IPS-18c (cell line): ENCODE data around the gene C1QL1.

Experiments
- H3K4me3 ChIP-seq: 2 replicates; pipeline ENCODE4 v1.7.0; 2013; ENCODE audit warnings: low read depth, mild to moderate bottlenecking, low read length, moderate library complexity; ENCODE audit not compliant: insufficient read depth
- H3K9me3 ChIP-seq: one replicate; pipeline ENCODE4 v1.6.1; 2013; ENCODE audit warnings: mild to moderate bottlenecking, low read length, moderate library complexity; ENCODE audit not compliant: control insufficient read depth, insufficient read depth

The C1QL1 gene

GRCh38 chr17:44925731-44926697, 42.1 kb downstream of the C1QL1 start:
- no peak overlapping the region for H3K4me3 ChIP-seq
- peaks cover 5% of the 10 kb centered on the region for H3K9me3 ChIP-seq

- peaks cover 5% of the 10 kb centered on the region for H3K9me3 ChIP-seq
- H3K4me3 ChIP-seq = no peak overlapping the region
Measured at GRCh38 chr17:44924107-44924544, 44.0 kb downstream of the C1QL1 start.

- Histone ChIP-seq H3K9me3 (peaks cover 5% of the 10 kb centered on the region), H3K4me3 (no peak overlapping the region)
Measured at GRCh38 chr17:44922746-44923470, 45.2 kb downstream of the C1QL1 start.

GRCh38 chr17:44922136-44922535, 46.0 kb downstream of the C1QL1 start:
- H3K9me3 ChIP-seq = peaks cover 5% of the 10 kb centered on the region
- no peak overlapping the region for H3K4me3 ChIP-seq

- Histone ChIP-seq H3K4me3 (no peak overlapping the region), H3K9me3 (peaks cover 5% of the 10 kb centered on the region)
Measured at GRCh38 chr17:44921122-44921882, 46.8 kb downstream of the C1QL1 start.

- Histone ChIP-seq H3K4me3 (no peak overlapping the region), H3K9me3 (peaks cover 5% of the 10 kb centered on the region)
Measured at GRCh38 chr17:44920565-44920940, 47.5 kb downstream of the C1QL1 start.

GRCh38 chr17:44919885-44920564, 48.1 kb downstream of the C1QL1 start:
- Histone ChIP-seq H3K4me3 (no peak overlapping the region), H3K9me3 (peaks cover 5% of the 10 kb centered on the region)

- H3K9me3 ChIP-seq = peaks cover 5% of the 10 kb centered on the region
- H3K4me3 ChIP-seq = no peak overlapping the region
Measured at GRCh38 chr17:44919411-44919810, 48.7 kb downstream of the C1QL1 start.

GRCh38 chr17:44918006-44918405, 50.1 kb downstream of the C1QL1 start:
- no peak overlapping the region for H3K4me3 ChIP-seq

GRCh38 chr17:44917456-44917855, 50.6 kb downstream of the C1QL1 start:
- H3K4me3 ChIP-seq = no peak overlapping the region
- H3K9me3 ChIP-seq = peaks cover 1% of the 10 kb centered on the region

More at GRCh38 chr17:44918006-44918405, 50.1 kb downstream of the C1QL1 start:
- H3K9me3 ChIP-seq = peaks cover 5% of the 10 kb centered on the region

- Histone ChIP-seq H3K9me3 (no peaks in the 10 kb centered on the region), H3K4me3 (no peak overlapping the region)
Measured at GRCh38 chr17:44916781-44917241, 51.3 kb downstream of the C1QL1 start.

GRCh38 chr17:44915862-44916780, 52.0 kb downstream of the C1QL1 start:
- no peaks in the 10 kb centered on the region for H3K9me3 ChIP-seq
- no peak overlapping the region for H3K4me3 ChIP-seq

- Histone ChIP-seq H3K4me3 (no peak within 1 kb of the TSS), H3K9me3 (no peaks in the 10 kb centered on the region)
Measured at GRCh38 chr17:44915321-44915726, 52.8 kb downstream of the C1QL1 start, which contains the start of gene GFAP. Gene GFAP, minus strand, starts transcription at chr17:44915500. Its CDS starts 14 bp downstream, at chr17:44915486.

GRCh38 chr17:44914698-44915271, 53.3 kb downstream of the C1QL1 start:
- H3K9me3 ChIP-seq = no peaks in the 10 kb centered on the region
- no peak overlapping the region for H3K4me3 ChIP-seq

- no peak overlapping the region for H3K4me3 ChIP-seq
- H3K9me3 ChIP-seq = no peaks in the 10 kb centered on the region
Measured at GRCh38 chr17:44914148-44914547, 54.0 kb downstream of the C1QL1 start.
